GOT3 (cell line): ENCODE measurements around the gene AHRR.

Experiments used
- DNase-seq: peaks from one replicate; lab custom pipeline; 2025; ENCODE audit warnings: mixed read lengths; lab: John Stamatoyannopoulos, UW

Gene AHRR

DNA sequence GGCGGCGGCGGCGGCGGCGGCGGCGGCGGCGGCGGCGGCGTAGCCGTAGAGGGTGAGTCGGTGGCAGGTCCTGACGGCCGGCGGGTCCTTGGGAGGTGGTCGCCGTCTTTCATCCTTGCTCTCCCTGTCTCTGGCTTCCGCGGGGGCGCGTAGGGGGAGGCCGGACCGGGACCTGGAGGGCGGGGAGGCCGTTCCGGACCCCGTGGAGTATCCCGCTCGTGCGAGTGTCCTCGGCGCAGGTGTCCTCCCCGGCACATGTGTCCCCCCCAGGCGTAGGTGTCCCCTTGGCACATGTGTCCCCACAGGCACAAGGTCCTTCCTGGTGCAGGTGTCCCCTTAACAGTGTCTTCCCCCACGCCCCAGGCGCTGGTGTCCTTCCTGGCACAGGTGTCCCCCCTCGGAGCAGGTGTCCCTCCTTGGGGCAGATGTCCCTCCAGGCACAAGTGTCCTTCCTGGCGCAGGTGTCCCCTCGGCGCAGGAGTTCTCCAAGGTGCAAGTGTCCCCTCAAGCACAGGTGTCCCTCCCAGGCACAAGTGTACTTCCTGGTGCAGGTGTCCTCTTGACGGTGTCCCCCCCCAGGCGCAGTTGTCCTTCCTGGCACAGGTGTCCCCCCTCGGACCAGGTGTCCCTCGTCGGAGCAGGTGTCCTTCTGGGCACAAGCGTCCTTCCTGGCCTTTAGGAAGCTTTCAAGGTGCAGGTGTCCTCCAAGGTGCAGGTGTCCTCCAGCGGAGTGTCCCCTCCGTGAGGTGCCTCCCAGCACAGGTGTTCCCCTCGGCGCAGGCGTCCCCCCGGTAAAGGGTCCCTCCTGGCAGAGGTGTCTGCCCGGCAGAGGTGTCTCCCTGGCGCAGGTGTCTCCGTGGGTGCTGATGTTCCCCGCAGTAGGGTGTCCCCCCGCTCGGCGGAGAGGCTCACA is 122.0 kb downstream of the AHRR start:
- DNase-seq = no peak

DNA sequence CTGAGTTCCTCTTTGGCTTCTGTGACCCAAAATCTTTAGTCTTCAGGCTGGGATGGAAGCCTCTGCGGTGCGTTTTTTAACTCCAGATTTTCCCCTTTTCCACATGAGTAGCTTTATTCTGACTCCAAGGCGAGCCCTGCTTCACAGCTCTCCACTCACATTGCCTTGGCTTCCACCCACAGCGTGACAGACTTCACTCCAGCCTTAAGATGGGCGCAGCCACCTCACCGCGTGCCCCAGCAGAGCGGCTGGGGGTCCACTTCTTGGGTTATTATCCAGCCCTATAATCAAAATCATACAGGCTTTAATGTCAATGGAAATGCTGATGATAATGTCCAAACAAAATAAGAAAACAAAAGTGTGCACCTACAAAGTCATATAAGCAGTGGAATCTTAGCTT is 122.7 kb downstream of the AHRR start:
- DNase-seq = no peak

DNA sequence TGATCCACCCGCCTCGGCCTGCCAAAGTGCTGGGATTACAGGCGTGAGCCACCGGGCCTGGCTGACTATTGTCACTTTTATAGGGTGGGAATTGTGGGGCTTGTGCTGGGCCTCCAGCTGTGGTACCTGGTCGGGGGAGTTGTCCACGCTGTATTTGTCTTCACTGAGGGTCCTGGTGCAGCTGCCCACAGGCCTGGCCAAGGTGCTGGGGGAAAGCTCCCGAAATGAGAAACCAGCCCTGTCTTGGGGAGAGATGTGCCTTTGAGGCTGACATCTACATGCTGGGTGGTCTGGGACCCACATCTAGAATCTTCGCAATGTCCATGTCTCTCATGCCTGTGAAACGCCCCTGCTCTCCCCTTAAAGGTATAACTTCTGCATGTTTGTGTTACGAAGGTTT is 124.1 kb downstream of the AHRR start:
- DNase-seq = no peak

DNA sequence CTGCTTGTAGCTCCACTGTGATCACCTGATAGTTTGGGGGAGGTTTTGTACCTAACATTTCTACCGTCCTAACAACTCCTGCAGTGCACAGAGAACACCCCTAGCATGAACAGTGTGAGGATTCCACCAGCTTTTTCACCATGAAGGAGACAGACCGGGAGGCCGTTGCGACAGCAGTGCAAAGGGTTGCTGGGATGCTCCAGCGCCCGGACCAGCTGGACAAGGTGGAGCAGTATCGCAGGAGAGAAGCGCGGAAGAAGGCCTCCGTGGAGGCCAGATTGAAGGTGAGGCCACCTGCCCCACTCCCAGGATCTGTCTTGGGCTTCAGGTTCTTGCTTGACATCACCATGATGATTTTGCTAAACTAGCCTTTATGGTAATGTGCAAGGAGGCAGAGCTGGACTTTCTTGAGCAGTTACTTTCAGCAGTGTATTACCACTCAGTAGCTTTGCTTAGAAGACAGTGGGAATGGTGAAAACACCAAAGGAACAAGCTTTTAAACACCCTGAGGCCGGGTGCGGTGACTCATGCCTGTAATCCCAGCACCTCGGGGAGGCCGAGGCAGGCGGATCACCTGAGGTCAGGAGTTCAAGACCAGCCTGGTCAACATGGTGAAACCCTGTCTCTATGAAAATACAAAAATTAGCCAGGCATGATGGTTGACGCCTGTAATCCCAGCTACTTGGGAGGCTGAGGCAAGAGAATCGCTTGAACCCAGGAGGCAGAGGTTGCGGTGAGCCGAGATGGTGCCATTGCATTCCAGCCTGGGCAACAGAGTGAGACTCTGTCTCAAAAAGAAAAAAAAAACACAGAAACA is 124.8 kb downstream of the AHRR start:
- no peak for DNase-seq

DNA sequence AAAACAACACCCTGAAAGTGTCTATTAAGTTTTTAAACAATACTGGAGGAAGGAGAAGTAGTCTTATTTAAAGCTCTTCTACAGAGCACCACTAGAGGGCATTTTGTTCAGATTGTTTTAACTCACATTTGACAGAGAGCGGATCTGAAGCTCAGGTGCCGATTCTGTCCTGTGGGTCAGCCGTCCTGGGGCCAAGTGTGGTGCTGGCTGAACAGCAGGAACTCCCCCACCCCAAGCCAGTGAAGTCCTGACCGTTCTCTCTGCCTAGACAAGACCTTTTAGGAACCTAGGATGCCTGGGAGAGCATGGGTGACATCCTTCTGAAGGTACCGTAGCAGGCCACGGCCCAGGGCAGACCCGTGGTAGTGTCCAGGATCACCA is 125.4 kb downstream of the AHRR start:
- no peak for DNase-seq

DNA sequence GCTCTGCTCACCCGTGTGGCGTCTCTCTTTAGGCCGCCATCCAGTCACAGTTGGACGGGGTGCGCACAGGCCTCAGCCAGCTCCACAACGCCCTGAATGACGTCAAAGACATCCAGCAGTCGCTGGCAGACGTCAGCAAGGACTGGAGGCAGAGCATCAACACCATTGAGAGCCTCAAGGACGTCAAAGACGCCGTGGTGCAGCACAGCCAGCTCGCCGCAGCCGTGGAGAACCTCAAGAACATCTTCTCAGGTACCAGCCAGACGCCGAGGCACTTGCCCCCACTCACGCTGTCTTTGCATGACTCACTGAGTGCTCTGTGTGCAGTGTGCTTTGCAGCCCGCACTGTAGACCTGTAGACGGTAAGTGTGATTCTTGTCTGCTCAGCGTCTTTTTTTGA is 126.0 kb downstream of the AHRR start:
- DNase-seq = no peak

DNA sequence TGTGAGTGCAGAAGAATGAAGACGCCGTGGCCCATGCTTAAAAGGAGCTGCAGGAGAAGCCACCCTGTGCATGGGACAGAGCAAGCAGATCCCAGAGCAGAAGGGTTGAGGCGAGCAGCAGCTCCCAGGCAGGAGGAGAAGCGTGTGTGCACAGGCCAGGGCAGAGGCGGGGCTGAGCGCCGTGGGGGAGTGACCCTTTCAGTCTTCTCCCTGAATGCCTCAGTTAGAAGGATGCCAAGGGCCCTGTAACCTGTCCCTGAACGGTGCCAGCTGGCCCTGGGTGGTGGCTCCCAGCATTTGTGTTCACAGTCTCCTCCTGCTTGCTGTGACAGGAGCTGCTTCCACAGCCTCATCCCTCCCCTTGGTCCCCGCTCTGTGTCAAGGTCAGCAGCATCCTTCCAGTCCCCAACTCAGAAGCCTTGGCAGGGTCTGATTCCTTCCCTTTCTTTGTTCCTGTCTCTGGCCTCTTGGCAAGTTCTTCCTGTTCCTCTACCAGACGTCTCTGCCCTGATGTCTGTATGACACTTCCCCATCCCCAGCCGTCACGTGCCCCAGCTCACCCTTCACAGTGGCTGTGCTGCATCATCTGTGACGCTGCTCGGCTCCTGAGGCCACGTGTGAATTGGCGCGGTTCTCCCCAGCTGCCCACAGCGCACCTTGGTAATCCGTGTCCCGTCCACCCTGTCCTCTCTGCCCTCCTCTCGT is 126.7 kb downstream of the AHRR start:
- no peak for DNase-seq

DNA sequence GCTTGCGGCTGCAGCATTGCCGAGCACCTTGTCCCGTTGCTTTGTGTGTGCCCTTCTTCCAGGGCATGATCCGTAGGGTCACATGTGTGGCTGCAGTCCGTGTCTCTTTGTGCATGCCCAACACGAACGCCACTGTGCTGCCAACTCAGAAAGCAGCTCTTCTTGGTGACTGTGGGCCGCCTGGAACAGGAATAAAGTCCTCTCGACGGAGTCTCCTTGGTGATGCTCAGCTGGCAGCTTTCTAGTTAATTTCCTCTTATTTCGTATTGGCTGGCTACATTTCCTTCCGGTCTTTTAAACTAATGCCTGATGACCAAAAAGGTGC is 127.2 kb downstream of the AHRR start:
- DNase-seq = no peak

DNA sequence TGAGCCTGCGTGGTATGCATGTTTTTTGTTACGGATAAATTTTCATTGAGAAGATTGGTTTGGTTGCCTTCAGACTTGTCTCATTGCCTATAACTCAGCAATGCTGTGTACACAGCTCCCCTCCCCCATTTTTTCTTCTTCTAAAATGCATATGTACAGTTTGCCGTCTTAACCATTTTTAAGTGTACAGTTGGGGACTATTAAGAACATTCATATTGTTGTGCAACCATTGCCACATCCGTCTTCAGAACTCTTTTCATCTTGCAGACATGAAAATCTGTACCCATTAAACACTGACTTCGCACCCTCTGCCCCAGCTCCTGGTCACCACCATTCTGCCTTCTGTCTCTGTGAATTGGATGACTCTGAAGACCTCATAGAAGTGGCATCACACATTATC is 127.6 kb downstream of the AHRR start:
- no peak for DNase-seq

DNA sequence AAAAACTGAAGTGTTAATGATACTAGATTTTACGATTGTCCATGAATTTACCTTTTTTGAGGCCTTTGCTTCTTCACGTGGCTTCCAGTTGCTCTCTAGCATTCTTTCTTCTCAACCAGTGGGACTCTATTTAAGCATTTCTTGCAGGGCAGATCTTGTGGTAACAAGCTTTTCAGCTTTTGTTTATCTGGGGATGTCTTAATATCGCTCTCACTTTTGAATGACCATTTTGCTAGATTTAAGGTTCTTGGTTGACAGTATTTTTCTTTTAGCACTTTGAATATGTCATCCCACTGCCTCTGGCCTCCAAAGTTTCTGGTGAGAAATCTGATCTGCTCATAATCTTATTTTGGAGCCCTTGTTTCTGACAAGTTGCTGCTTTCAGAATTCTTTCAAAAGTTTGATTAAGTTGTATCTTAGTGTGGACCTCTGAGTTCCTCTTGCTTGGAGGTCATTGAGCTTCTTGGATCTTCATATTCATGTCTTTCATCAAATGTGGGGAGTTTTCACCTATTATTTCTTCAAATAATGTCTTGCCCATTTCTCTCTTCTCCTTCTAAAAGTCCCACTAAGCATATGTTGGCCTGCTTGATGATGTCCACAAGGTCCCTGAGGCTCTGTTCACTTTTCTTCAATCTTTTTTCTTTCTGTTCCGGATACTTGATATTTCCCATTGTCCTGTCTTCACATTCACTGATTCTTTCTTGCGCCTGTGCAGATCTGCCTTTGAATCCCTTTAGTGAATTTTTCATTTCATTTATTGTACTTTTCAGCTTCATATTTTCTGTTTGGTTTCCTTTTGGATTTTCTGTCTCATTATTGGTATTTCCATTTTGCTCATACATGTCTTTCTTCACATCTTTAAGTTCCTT is 130.3 kb downstream of the AHRR start:
- DNase-seq = no peak

DNA sequence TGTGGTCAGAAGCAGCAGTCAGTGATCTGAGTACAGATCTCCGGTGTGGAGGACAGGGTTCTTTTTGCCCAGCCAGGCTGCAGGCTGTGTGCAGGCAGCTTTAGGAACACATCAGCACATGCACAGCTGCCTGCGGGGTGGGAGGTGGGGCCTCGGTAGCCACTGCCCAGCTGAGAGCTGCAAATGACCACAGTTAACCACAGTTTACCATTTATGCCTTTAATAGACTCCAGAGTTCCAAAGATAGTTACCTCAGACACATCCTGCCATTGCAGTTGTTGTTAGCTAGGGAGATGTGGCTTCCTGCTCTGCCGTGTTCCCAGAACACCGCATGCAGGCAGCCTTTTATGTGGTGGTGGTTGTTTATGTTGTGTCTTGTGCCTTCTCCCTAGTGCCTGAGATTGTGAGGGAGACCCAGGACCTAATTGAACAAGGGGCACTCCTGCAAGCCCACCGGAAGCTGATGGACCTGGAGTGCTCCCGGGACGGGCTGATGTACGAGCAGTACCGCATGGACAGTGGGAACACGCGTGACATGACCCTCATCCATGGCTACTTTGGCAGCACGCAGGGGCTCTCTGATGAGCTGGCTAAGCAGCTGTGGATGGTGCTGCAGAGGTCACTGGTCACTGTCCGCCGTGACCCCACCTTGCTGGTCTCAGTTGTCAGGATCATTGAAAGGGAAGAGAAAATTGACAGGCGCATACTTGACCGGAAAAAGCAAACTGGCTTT is 131.6 kb downstream of the AHRR start:
- no peak for DNase-seq

DNA sequence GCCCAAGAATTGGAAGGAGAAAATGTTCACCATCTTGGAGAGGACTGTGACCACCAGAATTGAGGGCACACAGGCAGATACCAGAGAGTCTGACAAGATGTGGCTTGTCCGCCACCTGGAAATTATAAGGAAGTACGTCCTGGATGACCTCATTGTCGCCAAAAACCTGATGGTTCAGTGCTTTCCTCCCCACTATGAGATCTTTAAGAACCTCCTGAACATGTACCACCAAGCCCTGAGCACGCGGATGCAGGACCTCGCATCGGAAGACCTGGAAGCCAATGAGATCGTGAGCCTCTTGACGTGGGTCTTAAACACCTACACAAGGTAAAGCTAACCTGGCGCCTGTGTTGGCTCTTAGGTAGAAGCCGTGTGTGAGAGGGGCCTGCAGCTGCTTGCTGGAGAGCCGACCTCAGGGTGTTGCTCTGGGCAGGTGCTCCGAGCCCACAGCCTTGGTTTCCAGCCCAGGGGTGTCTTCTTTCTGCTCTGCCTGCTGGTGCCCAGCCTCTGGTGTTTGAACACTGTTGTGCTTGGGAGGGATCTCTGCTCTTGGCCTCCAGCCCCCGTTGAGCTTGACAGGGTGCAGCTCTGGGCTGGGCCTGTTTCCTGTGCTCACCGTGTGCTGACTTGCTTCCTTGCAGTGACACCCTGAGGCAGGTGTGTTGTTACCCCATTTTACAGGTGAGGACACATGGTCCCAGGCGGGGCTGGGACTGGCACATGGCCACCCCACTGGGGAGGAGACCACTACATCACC is 132.4 kb downstream of the AHRR start:
- no peak for DNase-seq

DNA sequence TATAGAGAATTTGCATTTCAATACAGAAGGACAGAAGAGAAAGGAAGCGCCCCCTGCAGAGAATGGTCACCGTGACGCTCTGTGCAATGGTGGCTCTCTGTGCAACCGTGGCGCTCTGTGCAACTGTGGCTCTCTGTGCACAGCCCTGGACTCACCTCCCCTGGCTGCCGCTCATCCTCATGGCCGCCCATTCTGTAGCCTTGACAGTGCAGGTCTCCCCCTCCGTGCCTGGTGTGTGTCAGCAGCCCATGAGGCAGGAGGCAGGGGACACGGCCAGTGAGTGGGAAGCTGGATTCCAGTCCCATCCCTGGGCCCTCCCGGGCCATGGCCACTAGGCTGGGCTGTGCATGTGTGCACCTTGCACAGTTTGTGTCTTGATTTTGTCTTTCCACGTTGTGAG is 133.4 kb downstream of the AHRR start:
- DNase-seq = no peak

DNA sequence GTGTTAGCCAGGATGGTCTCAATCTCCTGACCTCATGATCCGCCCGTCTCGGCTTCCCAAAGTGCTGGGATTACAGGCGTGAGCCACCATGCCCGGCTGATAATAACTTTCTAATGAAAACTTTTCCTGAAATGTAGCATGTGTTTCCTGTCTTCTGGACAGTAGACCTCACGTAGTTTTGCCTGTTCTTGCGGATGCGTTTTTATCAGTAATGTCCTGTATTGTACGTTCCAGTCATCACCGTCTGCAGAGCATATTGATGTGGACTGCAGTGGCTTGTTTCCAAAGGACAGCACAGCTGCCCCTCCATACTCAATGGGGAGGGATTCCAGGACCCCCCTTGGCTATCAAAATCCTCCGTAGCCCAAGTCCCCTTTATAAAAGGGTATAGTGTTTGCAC is 134.3 kb downstream of the AHRR start:
- DNase-seq = no peak

DNA sequence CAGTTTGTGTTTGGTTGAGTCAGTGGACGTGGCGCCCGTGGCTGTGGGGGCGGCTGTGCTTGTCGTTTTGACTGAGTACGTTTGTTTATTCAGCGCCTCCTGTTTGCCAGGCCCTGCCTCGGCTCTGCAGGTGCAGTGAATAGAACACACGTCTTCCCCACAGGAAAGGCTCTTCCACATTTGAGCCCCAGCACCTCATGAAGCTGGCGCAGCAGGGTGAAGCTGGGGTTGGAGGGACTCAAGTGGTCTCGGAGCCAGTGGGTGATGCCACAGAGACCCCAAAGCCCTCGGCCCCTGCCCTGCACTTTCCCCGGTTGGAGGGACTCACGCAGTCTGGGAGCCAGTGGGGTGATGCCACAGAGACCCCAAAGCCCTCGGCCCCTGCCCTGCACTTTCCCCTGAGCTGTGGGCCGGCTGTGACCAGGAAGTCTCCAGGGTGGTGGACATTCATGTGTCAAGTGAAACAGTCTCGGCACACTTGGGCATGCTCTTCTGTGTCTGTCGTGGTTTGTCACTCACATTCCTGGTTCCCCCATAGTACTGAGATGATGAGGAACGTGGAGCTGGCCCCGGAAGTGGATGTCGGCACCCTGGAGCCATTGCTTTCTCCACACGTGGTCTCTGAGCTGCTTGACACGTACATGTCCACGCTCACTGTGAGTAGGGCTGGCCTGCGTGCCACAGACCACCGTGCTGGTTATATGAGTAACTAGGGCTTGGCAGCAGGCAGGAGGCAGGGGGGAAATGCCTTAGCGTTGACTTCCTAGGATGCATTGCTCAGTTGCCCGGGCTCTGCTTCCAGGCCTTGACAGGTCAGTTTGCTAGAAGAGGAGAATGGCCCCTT is 135.1 kb downstream of the AHRR start:
- no peak for DNase-seq

DNA sequence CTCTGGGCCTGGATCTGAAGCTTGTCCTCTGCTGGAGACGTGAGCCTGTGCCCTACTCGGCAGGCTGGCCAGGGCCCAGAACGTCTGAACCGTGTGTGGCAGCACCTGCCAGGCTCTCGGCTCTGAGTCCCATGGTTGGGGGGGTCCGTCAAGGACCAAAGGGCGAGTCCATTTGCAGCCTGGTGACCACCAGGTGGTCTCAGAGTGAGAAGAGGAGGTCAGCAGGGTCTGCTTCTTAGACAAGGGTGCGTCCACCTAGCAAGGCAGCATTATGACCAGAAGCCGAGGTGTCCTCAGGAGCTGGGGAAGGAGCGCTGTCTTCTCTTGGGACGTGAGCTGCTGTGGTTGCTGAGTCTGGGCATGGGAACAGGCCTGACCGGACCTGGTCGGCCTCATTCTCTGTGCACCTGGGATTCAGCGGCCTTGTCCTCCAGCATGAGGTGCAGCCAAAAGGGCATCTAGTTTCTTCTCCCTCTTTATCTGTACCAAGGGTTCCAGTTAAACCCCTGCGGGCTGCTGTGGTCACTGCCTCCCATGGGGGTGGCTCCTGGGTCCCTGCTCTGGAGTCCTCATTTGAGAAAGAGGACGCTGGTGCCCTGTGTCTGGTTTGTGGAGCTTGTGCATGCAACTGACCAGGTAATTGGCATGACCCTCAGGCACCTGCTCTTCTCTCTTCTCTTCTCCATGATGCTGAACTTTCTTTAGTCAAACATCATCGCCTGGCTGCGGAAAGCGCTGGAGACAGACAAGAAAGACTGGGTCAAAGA is 135.9 kb downstream of the AHRR start:
- DNase-seq = no peak

DNA sequence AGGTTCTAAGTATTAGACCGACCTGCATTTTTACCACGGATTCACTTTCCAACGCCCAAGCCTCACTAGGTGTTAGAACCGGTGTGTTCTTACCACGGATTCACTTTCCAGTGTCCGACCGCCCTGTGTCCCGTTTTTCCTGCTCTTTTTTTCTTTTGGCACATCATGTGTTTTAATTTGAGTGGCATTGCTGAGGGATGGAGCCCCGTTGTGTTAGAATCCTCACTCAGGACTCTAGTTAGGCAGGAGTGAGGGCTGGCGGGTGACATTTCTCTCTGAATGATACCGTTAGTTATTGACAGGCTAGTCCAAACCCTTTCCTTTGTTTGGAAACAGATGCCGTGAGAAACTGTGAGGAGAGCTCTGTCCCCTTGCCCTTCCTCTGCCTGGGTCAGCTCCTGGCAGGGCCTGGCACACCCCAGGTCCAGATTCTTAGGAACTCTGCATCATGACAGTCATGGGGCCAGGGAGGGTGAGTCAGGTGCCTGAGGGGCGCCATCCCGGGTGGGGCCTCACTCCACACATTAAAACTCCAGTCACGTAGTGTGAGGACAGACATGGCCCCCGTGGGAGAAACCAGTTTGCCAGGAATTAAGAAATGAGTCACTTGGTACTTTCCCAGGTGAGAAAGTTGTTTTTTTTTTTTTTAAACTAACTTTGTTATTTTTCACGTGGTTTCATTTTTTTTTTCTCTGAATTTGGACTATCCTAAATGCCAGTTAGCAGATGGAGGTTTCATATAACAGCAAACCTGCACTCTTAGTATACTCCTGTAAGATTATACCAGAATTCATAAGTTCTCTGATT is 137.2 kb downstream of the AHRR start:
- DNase-seq = no peak
